Measurements from ENCODE around the gene CNNM3.
"Not testable (repeated sequence)": the region's sequence is repeated elsewhere in the genome, so short reads cannot be mapped to it uniquely, and the experiment has no call there.

Gene CNNM3

DNA sequence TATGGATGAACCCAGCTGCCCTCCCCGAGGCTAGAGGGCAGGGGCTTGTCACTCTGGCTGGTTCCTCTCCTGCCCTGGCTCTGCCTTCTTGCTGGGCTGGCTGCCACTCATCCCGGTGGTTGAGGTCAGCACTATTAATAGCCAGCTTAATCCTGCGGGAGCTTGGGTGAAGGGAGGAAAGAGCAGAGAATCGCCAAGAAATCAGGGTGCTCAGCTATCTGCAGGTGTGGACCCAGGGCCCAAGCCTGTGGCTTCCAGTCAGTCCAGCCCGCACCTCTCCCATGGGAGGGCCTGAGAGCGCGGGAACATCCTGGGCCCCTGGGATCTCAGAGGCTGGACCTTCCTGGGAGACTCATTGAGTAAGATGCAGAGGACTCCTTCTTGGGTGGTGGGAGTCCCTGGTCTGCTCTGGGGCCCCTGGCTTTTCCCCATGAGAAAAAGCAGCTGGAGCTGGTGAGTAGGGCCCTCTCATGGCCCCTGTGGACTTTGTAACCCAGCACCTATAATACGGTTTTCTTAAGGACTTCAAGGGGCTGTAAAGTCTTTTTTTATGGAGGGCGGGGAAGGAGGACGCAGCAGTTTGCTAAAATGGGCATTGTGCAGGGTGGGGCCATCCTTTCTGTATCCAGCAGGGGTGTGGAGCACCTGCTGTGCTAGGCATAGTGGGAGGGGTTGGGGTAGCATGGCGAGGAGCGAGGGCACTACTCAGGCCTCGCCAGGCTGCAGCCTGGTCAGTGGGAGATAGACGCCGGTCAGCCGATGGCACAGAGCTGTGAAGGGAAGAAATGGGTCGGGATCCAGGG, 27.4 kb upstream of the CNNM3 start:
- in situ Hi-C loops (cut with MboI; ENCODE audit: low sequenced_read_pairs, unreplicated experiment) = no loop called here
- TF ChIP-seq CTCF (IDR thresholded peaks at IDR 0.05; ENCODE audit: borderline replicate concordance, control extremely low read depth, extremely low read depth, insufficient read depth, missing control alignments) = no peak

GRCh38 chr2:96789245-96789617, 26.8 kb upstream of the CNNM3 start:
- no peak for TF ChIP-seq CTCF (IDR thresholded peaks at IDR 0.05; ENCODE audit: borderline replicate concordance, control extremely low read depth, extremely low read depth, insufficient read depth, missing control alignments)
- in situ Hi-C loops (cut with MboI; ENCODE audit: low sequenced_read_pairs, unreplicated experiment) = no loop called here
- DNase-seq (ENCODE audit: low spot score) = no peak

More for the DNA sequence above, 27.4 kb upstream of the CNNM3 start:
- no peak for DNase-seq (ENCODE audit: low spot score)

GRCh38 chr2:96792772-96793749, 23.0 kb upstream of the CNNM3 start:
- TF ChIP-seq CTCF (IDR thresholded peaks at IDR 0.05; ENCODE audit: borderline replicate concordance, control extremely low read depth, extremely low read depth, insufficient read depth, missing control alignments) = no peak
- in situ Hi-C loops (cut with MboI; ENCODE audit: low sequenced_read_pairs, unreplicated experiment) = no loop called here
- DNase-seq (ENCODE audit: low spot score) = no peak

DNA sequence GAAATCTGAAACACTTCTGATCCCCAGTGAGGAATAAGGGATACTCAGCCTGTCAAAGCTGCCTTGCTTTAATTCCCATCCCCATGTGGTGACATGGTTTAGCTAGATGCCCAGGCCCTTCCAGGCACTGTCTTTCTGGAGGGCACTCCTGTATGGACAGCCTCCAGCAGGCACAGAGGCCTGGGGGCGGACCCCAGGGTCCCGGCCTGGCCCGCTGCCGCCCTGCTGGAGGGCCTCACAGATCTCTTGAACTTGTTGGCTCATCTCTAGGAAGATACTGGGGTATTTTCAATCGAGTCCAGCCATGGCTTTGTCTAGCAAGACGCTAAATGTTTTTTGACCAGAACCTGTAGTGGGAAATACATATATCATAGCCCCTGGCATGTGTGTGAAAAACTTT, 21.0 kb upstream of the CNNM3 start:
- no peak for DNase-seq (ENCODE audit: low spot score)
- in situ Hi-C loops (cut with MboI; ENCODE audit: low sequenced_read_pairs, unreplicated experiment) = no loop called here
- TF ChIP-seq CTCF (IDR thresholded peaks at IDR 0.05; ENCODE audit: borderline replicate concordance, control extremely low read depth, extremely low read depth, insufficient read depth, missing control alignments) = no peak

- in situ Hi-C loops (cut with MboI; ENCODE audit: low sequenced_read_pairs, unreplicated experiment) = not testable (repeated sequence)
These were observed 19.6 kb upstream of the CNNM3 start for GRCh38 chr2:96796497-96796896.

DNA sequence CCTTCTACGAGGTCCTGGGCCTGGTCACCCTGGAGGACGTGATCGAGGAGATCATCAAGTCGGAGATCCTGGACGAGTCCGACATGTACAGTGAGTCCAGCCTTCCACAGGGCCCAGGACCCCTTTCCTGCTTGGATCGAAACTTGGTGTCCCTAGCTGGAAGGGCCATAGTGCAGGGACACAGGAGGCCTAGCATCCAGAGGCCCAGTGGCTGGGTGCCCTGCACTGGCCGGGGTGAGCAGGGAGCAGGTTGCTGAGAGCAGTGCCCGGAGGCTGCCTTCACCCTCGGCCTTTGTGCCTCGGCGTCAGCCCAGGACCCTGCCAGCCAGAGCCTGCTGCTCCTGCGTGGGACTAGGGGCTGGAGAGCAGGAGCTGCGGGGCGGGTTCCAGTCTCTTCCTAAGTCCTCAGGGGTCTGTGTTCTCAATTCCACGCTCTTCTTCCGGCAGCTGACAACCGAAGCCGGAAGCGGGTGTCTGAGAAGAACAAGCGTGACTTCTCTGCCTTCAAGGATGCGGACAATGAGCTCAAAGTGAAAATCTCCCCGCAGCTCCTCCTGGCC, 18.9 kb upstream of the CNNM3 start:
- TF ChIP-seq CTCF (IDR thresholded peaks at IDR 0.05; ENCODE audit: borderline replicate concordance, control extremely low read depth, extremely low read depth, insufficient read depth, missing control alignments) = no peak
- DNase-seq (ENCODE audit: low spot score) = no peak
- in situ Hi-C loops (cut with MboI; ENCODE audit: low sequenced_read_pairs, unreplicated experiment) = no loop called here

More at GRCh38 chr2:96796497-96796896, 19.6 kb upstream of the CNNM3 start:
- not testable (repeated sequence) for DNase-seq (ENCODE audit: low spot score)
